Astrocyte of the hippocampus (primary cell): ENCODE measurements around the gene CNKSR1.
"Not testable (repeated sequence)": the region's sequence is repeated elsewhere in the genome, so short reads cannot be mapped to it uniquely, and the experiment has no call there.

Experiments used
- DNase-seq: peaks from one replicate; pipeline ENCODE4 v3.0.0; 2011; ENCODE audit warnings: low read depth, low spot score

CNKSR1 gene

GRCh38 chr1:26225033-26225831 is 47.9 kb downstream of the CNKSR1 start:
- peak; percentile 60 for DNase-seq

GRCh38 chr1:26230682-26231081 is 53.4 kb downstream of the CNKSR1 start:
- DNase-seq, result not testable (repeated sequence)

GRCh38 chr1:26233903-26234643 is 56.8 kb downstream of the CNKSR1 start, which contains the start of gene CEP85:
Gene CEP85 (plus strand): TSS chr1:26234200. CDS start chr1:26239784, 5,584 bp downstream.
- DNase-seq, result peak; percentile 99

GRCh38 chr1:26234644-26235370 is 57.5 kb downstream of the CNKSR1 start:
- peak; percentile 50 for DNase-seq

- DNase-seq, result peak; percentile 67
Measured at GRCh38 chr1:26237230-26237966, 60.1 kb downstream of the CNKSR1 start.
